HPDE6-E6E7 (cell line): ENCODE data around the gene SCAMP5.

Source experiments
- DNase-seq: peaks from one replicate; pipeline ENCODE4 v3.0.0; 2011; ENCODE audit warnings: missing footprints; ENCODE audit errors: extremely low spot score

Gene SCAMP5

GRCh38 chr15:75069301-75069925 is 74.0 kb downstream of the SCAMP5 start:
- DNase-seq: no peak

GRCh38 chr15:75070674-75071073 is 75.3 kb downstream of the SCAMP5 start:
- no peak for DNase-seq
